GM18519 (cell line): Measurements from ENCODE around the gene ZNF513.
A peak's percentile ranks its signal among the peaks of the same experiment; 100 is the strongest.

ENCODE experiments used
- ATAC-seq: cut with Tn5 transposase; IDR thresholded peaks from one replicate; pipeline ENCODE4 v1.9.1; 2021; ENCODE audit warnings: mild to moderate bottlenecking, moderate library complexity; ENCODE audit not compliant: unreplicated experiment, low FRiP score

The ZNF513 gene

GRCh38 chr2:27390822-27391679, 10.5 kb upstream of the ZNF513 start:
- ATAC-seq, result no peak

- ATAC-seq, result no peak
These were observed 1.1 kb upstream of the ZNF513 start for GRCh38 chr2:27381577-27382181.

GRCh38 chr2:27379836-27380625, 503 bp downstream of the ZNF513 start:
- no peak for ATAC-seq

GRCh38 chr2:27379383-27379835, 1.1 kb downstream of the ZNF513 start:
- ATAC-seq, result no peak

- no peak for ATAC-seq
These were observed 1.7 kb downstream of the ZNF513 start for GRCh38 chr2:27378809-27379290.

- ATAC-seq, result no peak
These were observed 2.3 kb downstream of the ZNF513 start for GRCh38 chr2:27378096-27378808.

- no peak for ATAC-seq
These were observed 2.9 kb downstream of the ZNF513 start for GRCh38 chr2:27377618-27378095.

GRCh38 chr2:27376866-27377617, 3.5 kb downstream of the ZNF513 start:
- no peak for ATAC-seq

- ATAC-seq, result no peak
These were observed 4.2 kb downstream of the ZNF513 start for GRCh38 chr2:27376151-27376865.

- no peak for ATAC-seq
These were observed 4.9 kb downstream of the ZNF513 start for GRCh38 chr2:27375513-27376099.

- ATAC-seq, result no peak
These were observed 7.0 kb downstream of the ZNF513 start for GRCh38 chr2:27373567-27373966.

- no peak for ATAC-seq
These were observed 7.6 kb downstream of the ZNF513 start for GRCh38 chr2:27372937-27373336.

- ATAC-seq, result peak; percentile 6
These were observed 9.5 kb downstream of the ZNF513 start for GRCh38 chr2:27370816-27371620.

GRCh38 chr2:27370026-27370815, 10.3 kb downstream of the ZNF513 start, which contains the start of the genes EIF2B4 and SNX17:
Gene EIF2B4 (minus strand): TSS chr2:27370338. CDS start chr2:27370314, 24 bp downstream.
Gene SNX17 (plus strand): TSS chr2:27370616. CDS start chr2:27370744, 128 bp downstream.
- ATAC-seq, result peak; percentile 76

GRCh38 chr2:27369471-27370025, 11.0 kb downstream of the ZNF513 start:
- no peak for ATAC-seq

GRCh38 chr2:27363933-27364332, 16.6 kb downstream of the ZNF513 start:
- no peak for ATAC-seq
